AG09309 (cell line): ENCODE measurements around the gene SGK1.

Experiments used
- DNase-seq: peaks from one replicate; pipeline ENCODE4 v3.0.0-alpha.2; 2010; ENCODE audit warnings: low read depth
- H3K4me3 ChIP-seq: 2 replicates; pipeline ENCODE4 v1.5.1; 2011; ENCODE audit warnings: mild to moderate bottlenecking, low read depth, low read length, moderate library complexity; ENCODE audit not compliant: control insufficient read depth
- TF ChIP-seq, protein P1 (sequence below): IDR thresholded peaks from 2 replicates; pipeline ENCODE4 v1.5.1; 2011; ENCODE audit warnings: mild to moderate bottlenecking, low read depth, low read length, inconsistent platforms; ENCODE audit not compliant: insufficient read depth, control insufficient read depth; ENCODE audit errors: missing control alignments

SGK1 gene

DNA sequence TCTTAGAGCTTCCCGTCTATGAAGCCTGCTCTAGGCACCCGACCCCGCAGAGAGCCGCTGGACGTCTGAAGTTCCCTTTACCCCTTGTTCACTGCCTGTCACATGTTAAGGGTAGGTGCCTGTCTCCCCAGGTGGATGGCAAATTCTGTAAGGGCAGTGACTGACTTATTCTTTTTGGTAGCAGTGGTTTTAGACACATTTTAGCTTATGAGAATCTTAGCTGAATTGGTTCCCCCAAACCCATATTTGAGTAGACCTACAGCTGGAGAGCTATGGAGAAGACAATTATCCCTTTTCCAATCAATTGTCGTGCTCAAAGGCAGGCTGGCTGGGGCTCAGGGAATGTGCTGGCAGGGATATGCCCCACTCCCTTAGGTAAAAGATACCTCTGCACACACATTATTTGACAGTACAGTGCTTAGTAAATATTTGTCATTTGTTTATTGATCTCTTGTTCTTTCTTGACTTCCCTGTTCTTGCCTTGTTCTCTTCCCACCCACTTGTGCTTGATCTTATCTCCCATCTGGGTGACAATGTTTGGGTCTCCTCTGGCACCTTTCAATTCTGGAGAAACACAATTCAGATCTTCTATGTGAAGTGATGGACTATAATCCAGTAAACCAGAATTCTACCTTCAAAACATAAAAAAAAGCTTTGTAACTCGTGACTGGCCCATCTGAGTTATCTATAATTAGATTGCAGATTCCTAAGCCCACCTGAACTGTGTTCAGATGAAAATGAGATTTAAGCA is 151.2 kb downstream of the SGK1 start:
- no peak overlapping the region for H3K4me3 ChIP-seq
- TF ChIP-seq, protein P1, sequence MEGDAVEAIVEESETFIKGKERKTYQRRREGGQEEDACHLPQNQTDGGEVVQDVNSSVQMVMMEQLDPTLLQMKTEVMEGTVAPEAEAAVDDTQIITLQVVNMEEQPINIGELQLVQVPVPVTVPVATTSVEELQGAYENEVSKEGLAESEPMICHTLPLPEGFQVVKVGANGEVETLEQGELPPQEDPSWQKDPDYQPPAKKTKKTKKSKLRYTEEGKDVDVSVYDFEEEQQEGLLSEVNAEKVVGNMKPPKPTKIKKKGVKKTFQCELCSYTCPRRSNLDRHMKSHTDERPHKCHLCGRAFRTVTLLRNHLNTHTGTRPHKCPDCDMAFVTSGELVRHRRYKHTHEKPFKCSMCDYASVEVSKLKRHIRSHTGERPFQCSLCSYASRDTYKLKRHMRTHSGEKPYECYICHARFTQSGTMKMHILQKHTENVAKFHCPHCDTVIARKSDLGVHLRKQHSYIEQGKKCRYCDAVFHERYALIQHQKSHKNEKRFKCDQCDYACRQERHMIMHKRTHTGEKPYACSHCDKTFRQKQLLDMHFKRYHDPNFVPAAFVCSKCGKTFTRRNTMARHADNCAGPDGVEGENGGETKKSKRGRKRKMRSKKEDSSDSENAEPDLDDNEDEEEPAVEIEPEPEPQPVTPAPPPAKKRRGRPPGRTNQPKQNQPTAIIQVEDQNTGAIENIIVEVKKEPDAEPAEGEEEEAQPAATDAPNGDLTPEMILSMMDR: no peak
- no peak for DNase-seq

GRCh38 chr6:134165561-134166201 is 152.2 kb downstream of the SGK1 start:
- TF ChIP-seq, protein P1: no peak
- no peak for DNase-seq
- H3K4me3 ChIP-seq: no peak overlapping the region

- no peak for DNase-seq
- TF ChIP-seq, protein P1: no peak
Measured at GRCh38 chr6:134164300-134164699, 153.6 kb downstream of the SGK1 start.

DNA sequence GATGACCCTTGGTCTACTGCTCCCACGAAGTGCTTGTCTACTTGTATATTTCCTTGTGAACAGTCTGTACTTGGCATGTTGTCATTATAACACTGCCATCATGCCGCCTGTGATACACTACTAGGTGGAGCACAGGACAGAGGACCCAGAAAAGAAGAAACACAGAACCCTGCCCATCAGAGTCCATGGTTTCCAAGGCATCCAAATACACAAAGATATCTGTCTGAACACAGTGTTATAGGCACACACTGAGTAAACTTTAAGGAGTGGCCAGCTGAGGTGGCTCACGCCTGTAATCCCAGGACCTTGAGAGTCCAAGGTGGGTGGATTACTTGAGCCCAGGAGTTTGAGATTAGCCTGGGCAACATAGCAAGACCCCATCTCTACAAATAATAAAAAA is 155.0 kb downstream of the SGK1 start:
- DNase-seq: no peak
- TF ChIP-seq, protein P1: no peak
- H3K4me3 ChIP-seq: no peak overlapping the region

More at GRCh38 chr6:134164300-134164699, 153.6 kb downstream of the SGK1 start:
- no peak overlapping the region for H3K4me3 ChIP-seq

DNA sequence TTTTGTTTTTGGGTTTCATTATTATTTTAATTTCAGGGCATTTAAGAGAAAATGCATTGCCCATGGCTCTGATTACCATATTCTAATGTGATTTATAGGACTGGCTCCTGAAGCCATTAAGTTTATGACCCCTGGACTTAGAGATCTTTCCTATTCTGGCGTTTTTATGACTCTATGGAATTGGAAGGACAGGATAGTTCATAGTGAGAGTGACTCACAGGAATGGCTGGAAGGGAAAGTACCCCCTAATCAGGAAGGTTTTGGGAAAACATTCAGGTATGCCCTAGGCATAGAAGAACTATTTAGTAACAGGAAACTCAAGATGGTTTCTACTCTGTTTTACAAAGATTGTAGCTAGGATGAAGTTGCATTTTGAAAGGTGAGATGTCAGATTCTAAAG is 156.9 kb downstream of the SGK1 start:
- TF ChIP-seq, protein P1: no peak
- DNase-seq: no peak
- H3K4me3 ChIP-seq: no peak overlapping the region

GRCh38 chr6:134152767-134153485 is 165.0 kb downstream of the SGK1 start:
- DNase-seq: no peak
- TF ChIP-seq, protein P1: no peak
- no peak overlapping the region for H3K4me3 ChIP-seq
